OCI-LY3 (cell line): Measurements from ENCODE around the gene CELF1.
"Not testable (repeated sequence)": the region's sequence is repeated elsewhere in the genome, so short reads cannot be mapped to it uniquely, and the experiment has no call there.

Source experiments
- H2AFZ ChIP-seq: fragments of 200-600, 300-600 bp; shearing (Covaris generic); 2 replicates; pipeline ENCODE4 v1.6.0; 2014; ENCODE audit warnings: antibody characterized with exemption, low read depth, low read length
- H3K27ac ChIP-seq: fragments of 200-600, 300-600 bp; sonication (generic); 2 replicates; pipeline ENCODE4 v1.5.1; 2014; ENCODE audit warnings: mild to moderate bottlenecking, low read length, moderate library complexity, mixed read lengths
- H3K27me3 ChIP-seq: fragments of 200-600, 300-600 bp; sonication (generic); 2 replicates; pipeline ENCODE4 v1.6.1; 2014; ENCODE audit warnings: low read depth, low read length, mixed read lengths
- H3K36me3 ChIP-seq: fragments of 200-600, 300-600 bp; sonication (generic); replicated peaks from 2 replicates; pipeline ENCODE3; 2014; ENCODE audit warnings: low read depth, low read length, mixed read lengths
- H3K4me1 ChIP-seq: fragments of 300-600, 200-600 bp; sonication (generic); 2 replicates; pipeline ENCODE4 v1.6.1; 2014; ENCODE audit warnings: low read length, mixed read lengths
- H3K4me2 ChIP-seq: fragments of 200-600, 300-600 bp; sonication (generic); 2 replicates; pipeline ENCODE4 v1.6.1; 2014; ENCODE audit warnings: low read length, mixed read lengths
- H3K4me3 ChIP-seq: fragments of 300-600, 200-600 bp; sonication (generic); 2 replicates; pipeline ENCODE4 v1.5.1; 2014; ENCODE audit warnings: antibody characterized with exemption, mild to moderate bottlenecking, low read length, moderate library complexity
- H3K79me2 ChIP-seq: fragments of 300-600, 200-600 bp; shearing (Covaris generic); 2 replicates; pipeline ENCODE4 v1.6.1; 2014; ENCODE audit warnings: mild to moderate bottlenecking, low read length, mixed read lengths
- H3K9ac ChIP-seq: fragments of 300-600, 200-600 bp; shearing (Covaris generic); 2 replicates; pipeline ENCODE4 v1.6.0; 2014; ENCODE audit warnings: mild to moderate bottlenecking, low read length, moderate library complexity
- H3K9me3 ChIP-seq: fragments of 200-600, 300-600 bp; shearing (Covaris generic); 2 replicates; pipeline ENCODE4 v1.6.1; 2014; ENCODE audit warnings: low read length, mixed read lengths; ENCODE audit not compliant: insufficient read depth
- H4K20me1 ChIP-seq: fragments of 200-600, 300-600 bp; sonication (generic); 2 replicates; pipeline ENCODE4 v1.6.1; 2016; ENCODE audit warnings: low read length, mixed read lengths; ENCODE audit not compliant: insufficient read depth
- EZH2phosphoT487 ChIP-seq: fragments of 200-600 bp; shearing (Covaris generic); IDR thresholded peaks from 2 replicates; pipeline ENCODE4 v1.6.1; 2018; ENCODE audit warnings: antibody characterized with exemption, mixed run types, low read depth
- TF ChIP-seq, protein P1 (sequence below): fragments of 200-600, 300-600 bp; sonication (generic); IDR thresholded peaks from 2 replicates; pipeline ENCODE4 v1.5.1; 2014; ENCODE audit warnings: antibody characterized with exemption, low read length, low read depth

CELF1 gene

DNA sequence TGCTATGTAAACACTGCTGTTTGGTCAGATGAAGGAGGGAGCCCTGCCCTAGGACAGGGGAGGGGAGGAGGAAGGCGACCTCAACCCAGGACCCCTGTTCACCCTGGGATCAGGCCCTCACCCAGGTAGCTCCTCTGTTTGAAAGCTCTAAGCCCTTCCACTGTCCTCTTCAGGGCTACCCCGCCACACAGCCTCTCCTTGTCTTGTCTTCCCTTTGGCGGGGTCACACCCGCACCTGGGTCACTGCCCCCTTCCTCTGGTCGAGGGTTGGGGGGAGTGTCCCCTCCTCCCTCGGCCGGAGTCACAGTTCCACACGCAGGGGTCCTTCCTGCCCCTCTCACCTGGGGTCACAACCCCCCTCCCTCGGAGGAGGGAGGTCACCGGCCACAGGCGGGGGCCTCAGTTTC lies 12.0 kb upstream of the CELF1 start:
- no peaks in the 10 kb centered on the region for H3K9me3 ChIP-seq
- peak overlapping the region; percentile 94 for H3K4me3 ChIP-seq
- H3K4me1 ChIP-seq: peaks cover 11% of the 10 kb centered on the region
- peak overlapping the region; percentile 90 for H3K9ac ChIP-seq
- no peaks in the 10 kb centered on the region for H4K20me1 ChIP-seq
- H3K36me3 ChIP-seq: peaks cover 12% of the 10 kb centered on the region
- peaks cover 49% of the 10 kb centered on the region for H3K79me2 ChIP-seq
- peak overlapping the region; percentile 60; the same call in 1 of the 2 replicates for H2AFZ ChIP-seq
- no peak for TF ChIP-seq EZH2phosphoT487
- TF ChIP-seq, protein P1, sequence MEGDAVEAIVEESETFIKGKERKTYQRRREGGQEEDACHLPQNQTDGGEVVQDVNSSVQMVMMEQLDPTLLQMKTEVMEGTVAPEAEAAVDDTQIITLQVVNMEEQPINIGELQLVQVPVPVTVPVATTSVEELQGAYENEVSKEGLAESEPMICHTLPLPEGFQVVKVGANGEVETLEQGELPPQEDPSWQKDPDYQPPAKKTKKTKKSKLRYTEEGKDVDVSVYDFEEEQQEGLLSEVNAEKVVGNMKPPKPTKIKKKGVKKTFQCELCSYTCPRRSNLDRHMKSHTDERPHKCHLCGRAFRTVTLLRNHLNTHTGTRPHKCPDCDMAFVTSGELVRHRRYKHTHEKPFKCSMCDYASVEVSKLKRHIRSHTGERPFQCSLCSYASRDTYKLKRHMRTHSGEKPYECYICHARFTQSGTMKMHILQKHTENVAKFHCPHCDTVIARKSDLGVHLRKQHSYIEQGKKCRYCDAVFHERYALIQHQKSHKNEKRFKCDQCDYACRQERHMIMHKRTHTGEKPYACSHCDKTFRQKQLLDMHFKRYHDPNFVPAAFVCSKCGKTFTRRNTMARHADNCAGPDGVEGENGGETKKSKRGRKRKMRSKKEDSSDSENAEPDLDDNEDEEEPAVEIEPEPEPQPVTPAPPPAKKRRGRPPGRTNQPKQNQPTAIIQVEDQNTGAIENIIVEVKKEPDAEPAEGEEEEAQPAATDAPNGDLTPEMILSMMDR: no peak
- peak overlapping the region; percentile 100 for H3K4me2 ChIP-seq
- H3K27me3 ChIP-seq: no peaks in the 10 kb centered on the region
- H3K27ac ChIP-seq: peak overlapping the region; percentile 51

DNA sequence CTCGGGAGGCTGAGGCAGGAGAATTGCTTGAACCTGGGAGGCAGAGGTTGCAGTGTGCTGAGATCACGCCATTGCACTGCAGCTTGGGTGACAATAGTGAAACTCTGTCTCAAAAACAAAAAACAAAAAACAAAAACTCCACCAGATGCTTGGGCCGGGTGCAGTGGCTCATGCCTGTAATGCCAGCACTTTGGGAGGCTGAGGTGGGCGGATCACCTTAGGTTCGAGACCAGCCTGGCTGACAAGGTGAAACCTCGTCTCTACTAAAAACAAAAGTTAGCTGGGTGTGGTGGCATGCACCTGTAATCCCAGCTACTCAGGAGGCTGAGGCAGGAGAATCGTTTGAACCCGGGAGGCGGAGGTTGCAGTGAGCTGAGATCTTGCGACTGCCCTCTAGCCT lies 11.4 kb upstream of the CELF1 start:
- Histone ChIP-seq H3K79me2 (peaks cover 43% of the 10 kb centered on the region), H3K4me3 (0 out of 2 replicates have a peak overlapping the region, but pooled peaks have one; percentile 94), H3K4me2 (peak overlapping the region; percentile 100; the same call in 1 of the 2 replicates), H3K4me1 (peaks cover 11% of the 10 kb centered on the region)
- H3K9me3 ChIP-seq, H3K27me3 ChIP-seq, H3K27ac ChIP-seq, H2AFZ ChIP-seq, H3K36me3 ChIP-seq, H4K20me1 ChIP-seq, H3K9ac ChIP-seq: not testable (repeated sequence)

- H3K4me1 ChIP-seq: peaks cover 11% of the 10 kb centered on the region
- not testable (repeated sequence) for H2AFZ ChIP-seq, H3K27ac ChIP-seq, H3K9me3 ChIP-seq, H3K9ac ChIP-seq, H3K27me3 ChIP-seq, H3K4me3 ChIP-seq, H3K4me2 ChIP-seq, H4K20me1 ChIP-seq, H3K36me3 ChIP-seq
- peaks cover 26% of the 10 kb centered on the region for H3K79me2 ChIP-seq
Measured at GRCh38 chr11:47562393-47562792, 9.5 kb upstream of the CELF1 start.

- TF ChIP-seq EZH2phosphoT487: no peak
- TF ChIP-seq, protein P1: no peak
- Histone ChIP-seq H3K36me3 (no peaks in the 10 kb centered on the region), H3K4me2 (no peak overlapping the region)
Measured at GRCh38 chr11:47560426-47560825, 7.5 kb upstream of the CELF1 start.

GRCh38 chr11:47558695-47559094 lies 5.8 kb upstream of the CELF1 start:
- Histone ChIP-seq H4K20me1 (no peaks in the 10 kb centered on the region), H3K4me3 (no peak overlapping the region), H3K27me3 (no peaks in the 10 kb centered on the region), H3K4me1 (no peaks in the 10 kb centered on the region), H3K9ac (no peak overlapping the region), H3K9me3 (no peaks in the 10 kb centered on the region), H3K36me3 (no peaks in the 10 kb centered on the region), H2AFZ (no peak overlapping the region), H3K79me2 (no peaks in the 10 kb centered on the region), H3K27ac (no peak overlapping the region), H3K4me2 (no peak overlapping the region)
- no peak for TF ChIP-seq EZH2phosphoT487
- TF ChIP-seq, protein P1: no peak

More at GRCh38 chr11:47560426-47560825, 7.5 kb upstream of the CELF1 start:
- H3K4me1 ChIP-seq: peaks cover 3% of the 10 kb centered on the region; the same call in 1 of the 2 replicates
- no peak overlapping the region for H2AFZ ChIP-seq
- H3K27me3 ChIP-seq: no peaks in the 10 kb centered on the region
- peaks cover 7% of the 10 kb centered on the region for H3K79me2 ChIP-seq
- no peak overlapping the region for H3K27ac ChIP-seq
- no peak overlapping the region for H3K4me3 ChIP-seq
- no peaks in the 10 kb centered on the region for H3K9me3 ChIP-seq
- H3K9ac ChIP-seq: no peak overlapping the region
- no peaks in the 10 kb centered on the region for H4K20me1 ChIP-seq

GRCh38 chr11:47557004-47557403 lies 4.1 kb upstream of the CELF1 start:
- H3K36me3 ChIP-seq, H3K27me3 ChIP-seq, H3K4me3 ChIP-seq, H2AFZ ChIP-seq, H3K9me3 ChIP-seq, H3K9ac ChIP-seq, H4K20me1 ChIP-seq, H3K4me2 ChIP-seq, H3K27ac ChIP-seq, H3K4me1 ChIP-seq: not testable (repeated sequence)
- peaks cover 13% of the 10 kb centered on the region for H3K79me2 ChIP-seq
